ENCODE measurements around the gene CHTOP. TPM values are rescaled to one million over a fixed set of nuclear protein-coding genes. Genes with fewer than 3 reads are reported as not detected.

The CHTOP gene
- total and polyA plus RNA-seq, 2 of the 13 experiments (the other 11 are each of a cell fraction or from before 2014, with no cell fraction given): 38.0 to 51.9 TPM

GRCh38 chr1:153627715-153628626 lies 5.9 kb upstream of the CHTOP start, which contains the start of gene S100A1 (continued):
- TF ChIP-seq ZNF280D (CRISPR knock-in tag; IDR thresholded peaks at IDR 0.05): no peak
- TF ChIP-seq ZFP82 (CRISPR knock-in tag; IDR thresholded peaks at IDR 0.05; ENCODE audit: borderline replicate concordance): no peak
- peak; percentile 49; the same call in 1 of the 2 replicates for TF ChIP-seq ZNF605 (CRISPR knock-in tag; IDR thresholded peaks at IDR 0.05)
- peak; percentile 65 for TF ChIP-seq TAF1 (CRISPR knock-in tag; IDR thresholded peaks at IDR 0.05)
- TF ChIP-seq HNRNPK (IDR thresholded peaks at IDR 0.05; ENCODE audit: low read depth, low read length, poor library complexity, severe bottlenecking): no peak
- TF ChIP-seq ZNF414 (CRISPR knock-in tag; IDR thresholded peaks at IDR 0.05): peak; percentile 50; the same call in 1 of the 2 replicates
- no peak for TF ChIP-seq ZNF567 (CRISPR knock-in tag; IDR thresholded peaks at IDR 0.05; ENCODE audit: borderline replicate concordance)
- TF ChIP-seq ZBTB42 (CRISPR knock-in tag; IDR thresholded peaks at IDR 0.05): 0 out of 2 replicates have a peak, but pooled peaks have one; percentile 12
- TF ChIP-seq ZFX (CRISPR knock-in tag; IDR thresholded peaks at IDR 0.05; ENCODE audit: low read depth): peak; percentile 54; the same call in 1 of the 2 replicates
- no peak for TF ChIP-seq ZMYM3 (CRISPR knock-in tag; IDR thresholded peaks at IDR 0.05)
- peak; percentile 38; the same call in 1 of the 2 replicates for TF ChIP-seq ZBTB20 (CRISPR knock-in tag; IDR thresholded peaks at IDR 0.05; ENCODE audit: borderline replicate concordance, low read depth)
- TF ChIP-seq PRMT3 (CRISPR knock-in tag; IDR thresholded peaks at IDR 0.05; ENCODE audit: borderline replicate concordance, low read depth): no peak
- TF ChIP-seq GABPB1 (CRISPR knock-in tag; IDR thresholded peaks at IDR 0.05): no peak; the same call in 1 of the 2 replicates
- TF ChIP-seq AKAP8 (CRISPR knock-in tag; IDR thresholded peaks at IDR 0.05): no peak
- no peak for TF ChIP-seq HDAC2 (CRISPR knock-in tag; IDR thresholded peaks at IDR 0.05)
- TF ChIP-seq ZBTB26 (CRISPR knock-in tag; IDR thresholded peaks at IDR 0.05; ENCODE audit: borderline replicate concordance): no peak
- no peak for TF ChIP-seq ZIK1 (CRISPR knock-in tag; IDR thresholded peaks at IDR 0.05; ENCODE audit: borderline replicate concordance, low read depth)
- no peak for TF ChIP-seq FLYWCH1 (CRISPR knock-in tag; IDR thresholded peaks at IDR 0.05)
- TF ChIP-seq ZNF34 (CRISPR knock-in tag; IDR thresholded peaks at IDR 0.05; ENCODE audit: borderline replicate concordance): no peak
- TF ChIP-seq NFRKB (IDR thresholded peaks at IDR 0.05): no peak
- TF ChIP-seq SOX6 (IDR thresholded peaks at IDR 0.05): no peak
- TF ChIP-seq SOX6 (CRISPR knock-in tag; IDR thresholded peaks at IDR 0.05): no peak
- peak; percentile 9; the same call in 1 of the 2 replicates for TF ChIP-seq RARA (CRISPR knock-in tag; IDR thresholded peaks at IDR 0.05)
- TF ChIP-seq ZNF776 (CRISPR knock-in tag; IDR thresholded peaks at IDR 0.05): no peak
- 0 out of 2 replicates have a peak, but pooled peaks have one; percentile 91 for TF ChIP-seq ZBTB7A (CRISPR knock-in tag; IDR thresholded peaks at IDR 0.05)
- no peak for TF ChIP-seq KMT2B (CRISPR knock-in tag; IDR thresholded peaks at IDR 0.05)

Measured in HepG2 (cell line).